ENCODE data around the gene RFX3.

Gene RFX3

DNA sequence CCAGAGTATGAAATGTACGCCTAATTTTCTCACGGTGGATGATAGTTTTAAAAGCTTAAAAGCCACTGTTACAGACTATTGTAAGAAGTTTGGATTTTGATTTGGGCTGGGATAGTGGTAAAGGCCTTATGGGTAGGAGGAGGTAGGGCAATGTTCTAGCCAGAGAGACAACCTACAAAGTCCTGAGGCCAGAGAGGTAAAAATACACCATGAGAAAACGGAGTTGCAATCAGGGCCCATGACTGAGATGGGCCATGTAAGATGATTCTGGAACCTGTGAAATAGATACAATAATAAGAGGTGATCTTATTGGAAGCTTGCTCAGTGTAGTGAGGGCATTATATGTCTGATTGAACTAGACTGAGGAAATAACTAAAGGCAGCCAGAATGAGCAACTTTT lies 188.8 kb downstream of the RFX3 start (continued):
- no peak for TF ChIP-seq ZNF558 (tag by site-specific recombination; IDR thresholded peaks at IDR 0.05)
- no peak for TF ChIP-seq ZNF664 (tag by site-specific recombination; IDR thresholded peaks at IDR 0.05)

- Histone ChIP-seq H3K4me3 (ENCODE audit: low read depth, low read length) (no peak overlapping the region), H3K9me3 (ENCODE audit: control insufficient read depth, insufficient read depth, low read depth, low read length) (no peaks in the 10 kb centered on the region), H3K27ac (ENCODE audit: extremely low read depth, low read depth, low read length) (no peak overlapping the region), H3K36me3 (ENCODE audit: control insufficient read depth in 2 of 2, insufficient read depth in 1 of 2, low read length in 2 of 2) (no peaks in the 10 kb centered on the region), H3K4me1 (ENCODE audit: control insufficient read depth, insufficient read depth, low read length) (no peaks in the 10 kb centered on the region)
- ChIA-PET POLR2A (no interaction called here), CTCF (interaction anchor here (0.8 to 5.4 kb wide), 3 partner anchors 11 to 122 kb away, joined by 3 to 42 read pairs (median 3); no protein-coding TSS in a partner anchor)
- TF ChIP-seq, protein P1, sequence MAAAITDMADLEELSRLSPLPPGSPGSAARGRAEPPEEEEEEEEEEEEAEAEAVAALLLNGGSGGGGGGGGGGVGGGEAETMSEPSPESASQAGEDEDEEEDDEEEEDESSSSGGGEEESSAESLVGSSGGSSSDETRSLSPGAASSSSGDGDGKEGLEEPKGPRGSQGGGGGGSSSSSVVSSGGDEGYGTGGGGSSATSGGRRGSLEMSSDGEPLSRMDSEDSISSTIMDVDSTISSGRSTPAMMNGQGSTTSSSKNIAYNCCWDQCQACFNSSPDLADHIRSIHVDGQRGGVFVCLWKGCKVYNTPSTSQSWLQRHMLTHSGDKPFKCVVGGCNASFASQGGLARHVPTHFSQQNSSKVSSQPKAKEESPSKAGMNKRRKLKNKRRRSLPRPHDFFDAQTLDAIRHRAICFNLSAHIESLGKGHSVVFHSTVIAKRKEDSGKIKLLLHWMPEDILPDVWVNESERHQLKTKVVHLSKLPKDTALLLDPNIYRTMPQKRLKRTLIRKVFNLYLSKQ (tag by site-specific recombination; IDR thresholded peaks at IDR 0.05; ENCODE audit: borderline replicate concordance): no peak
- TF ChIP-seq ZNF548 (tag by site-specific recombination; IDR thresholded peaks at IDR 0.05): no peak
- no peak for TF ChIP-seq ZNF280D (tag by site-specific recombination; IDR thresholded peaks at IDR 0.05)
- no peak for TF ChIP-seq PRDM10 (tag by site-specific recombination; IDR thresholded peaks at IDR 0.05)
- TF ChIP-seq ZNF335 (tag by site-specific recombination; conservative IDR thresholded peaks at IDR 0.05): no peak
- TF ChIP-seq ZBTB21 (tag by site-specific recombination; IDR thresholded peaks at IDR 0.05): no peak
- TF ChIP-seq KLF9 (tag by site-specific recombination; IDR thresholded peaks at IDR 0.05; ENCODE audit: low read depth): no peak
- no peak for TF ChIP-seq SCRT1 (tag by site-specific recombination; IDR thresholded peaks at IDR 0.05; ENCODE audit: borderline replicate concordance)
- TF ChIP-seq ZNF571 (tag by site-specific recombination; IDR thresholded peaks at IDR 0.05): no peak
- no peak for TF ChIP-seq GLIS1 (tag by site-specific recombination; IDR thresholded peaks at IDR 0.05)
- TF ChIP-seq KLF10 (tag by site-specific recombination; IDR thresholded peaks at IDR 0.05): no peak
- no peak for TF ChIP-seq ZNF221 (tag by site-specific recombination; IDR thresholded peaks at IDR 0.05; ENCODE audit: borderline replicate concordance)
- TF ChIP-seq ZNF324 (tag by site-specific recombination; IDR thresholded peaks at IDR 0.05): no peak
- TF ChIP-seq ZNF701 (tag by site-specific recombination; IDR thresholded peaks at IDR 0.05): no peak
- no peak for TF ChIP-seq SCRT2 (tag by site-specific recombination; IDR thresholded peaks at IDR 0.05)
- no peak for TF ChIP-seq ZNF37A (tag by site-specific recombination; IDR thresholded peaks at IDR 0.05)
These were observed 193.0 kb downstream of the RFX3 start for GRCh38 chr9:3332802-3333201.
